Panc1 (cell line): ENCODE results near the gene KCNK6.

Experiments
- CTCF ChIP-seq: fragments of 450-650 bp; IDR thresholded peaks from 2 replicates; pipeline ENCODE4 v1.5.1; 2017; ENCODE audit warnings: mild to moderate bottlenecking
- POLR2AphosphoS5 ChIP-seq: IDR thresholded peaks from 2 replicates; pipeline ENCODE4 v1.6.1; 2012; ENCODE audit warnings: mild to moderate bottlenecking, low read depth, low read length, moderate library complexity
- REST ChIP-seq, 2 experiments: IDR thresholded peaks; 2 replicates each; pipeline ENCODE4 v1.6.1; 2011 to 2012; ENCODE audit warnings: low read depth in 2 of 2, control low read depth in 1 of 2, low read length in 1 of 2, mild to moderate bottlenecking in 1 of 2, moderate library complexity in 1 of 2; ENCODE audit not compliant: insufficient read depth in 1 of 2
- SIN3A ChIP-seq: IDR thresholded peaks from 2 replicates; pipeline ENCODE4 v1.6.1; 2012; ENCODE audit warnings: low read depth, mild to moderate bottlenecking, low read length, moderate library complexity, borderline replicate concordance; ENCODE audit not compliant: insufficient read depth

GRCh38 chr19:38346837-38347236 is 27.2 kb downstream of the KCNK6 start:
- no peak for TF ChIP-seq CTCF
- no peak for TF ChIP-seq REST (IDR thresholded peaks at IDR 0.05; ENCODE audit: insufficient read depth in 1 of 2, low read depth in 2 of 2, low read length in 1 of 2)
- no peak for TF ChIP-seq SIN3A
- no peak for TF ChIP-seq POLR2AphosphoS5
